KMS-11 (cell line): ENCODE results near the gene DEXI.

Experiments used
- H2AFZ ChIP-seq: fragments of 200-600 bp; sonication (generic); 2 replicates; pipeline ENCODE4 v1.6.1; 2016; ENCODE audit warnings: antibody characterized with exemption, mixed run types, low read depth
- H3K27ac ChIP-seq: fragments of 200-600 bp; sonication (generic); 2 replicates; pipeline ENCODE4 v1.6.1; 2016; ENCODE audit warnings: mild to moderate bottlenecking, mixed run types
- H3K27me3 ChIP-seq: fragments of 200-600 bp; sonication (generic); 2 replicates; pipeline ENCODE4 v1.6.1; 2017; ENCODE audit warnings: mild to moderate bottlenecking, low read depth, mixed run types, moderate library complexity; ENCODE audit not compliant: insufficient read depth
- H3K36me3 ChIP-seq: fragments of 200-600 bp; sonication (generic); 2 replicates; pipeline ENCODE4 v1.6.1; 2017; ENCODE audit warnings: mild to moderate bottlenecking, mixed run types; ENCODE audit not compliant: insufficient read depth
- H3K4me1 ChIP-seq: fragments of 200-600 bp; sonication (generic); 2 replicates; pipeline ENCODE4 v1.6.1; 2016; ENCODE audit warnings: mild to moderate bottlenecking, low read depth, mixed run types; ENCODE audit not compliant: poor library complexity, severe bottlenecking
- H3K4me2 ChIP-seq: fragments of 200-600 bp; sonication (generic); 2 replicates; pipeline ENCODE4 v1.7.0; 2016; ENCODE audit warnings: mild to moderate bottlenecking, mixed run types
- H3K4me3 ChIP-seq: fragments of 200-600 bp; sonication (generic); IDR thresholded peaks from 2 replicates; pipeline ENCODE4 v1.6.1; 2017; ENCODE audit warnings: low read depth, low read length, mixed read lengths; ENCODE audit not compliant: insufficient read depth
- H3K79me2 ChIP-seq: fragments of 200-600 bp; sonication (generic); 2 replicates; pipeline ENCODE4 v1.6.1; 2016; ENCODE audit warnings: low read depth, mixed run types; ENCODE audit not compliant: insufficient read depth
- H3K9ac ChIP-seq: fragments of 200-600 bp; sonication (generic); 2 replicates; pipeline ENCODE4 v1.6.1; 2016; ENCODE audit warnings: mild to moderate bottlenecking, mixed run types
- H4K20me1 ChIP-seq: fragments of 200-600 bp; sonication (generic); 2 replicates; pipeline ENCODE4 v1.6.1; 2016; ENCODE audit warnings: mild to moderate bottlenecking, mixed run types; ENCODE audit not compliant: insufficient read depth
- CTCF ChIP-seq: fragments of 200-600 bp; sonication (generic); conservative IDR thresholded peaks from 2 replicates; pipeline ENCODE4 v1.6.1; 2017; ENCODE audit warnings: low read depth, mild to moderate bottlenecking, antibody characterized with exemption, low read length, moderate library complexity, mixed read lengths

The DEXI gene

GRCh38 chr16:10918294-10919002 lies 23.8 kb downstream of the DEXI start:
- Histone ChIP-seq H3K27ac (no peak overlapping the region), H2AFZ (no peak overlapping the region), H3K4me2 (no peak overlapping the region; the same call in 1 of the 2 replicates), H3K79me2 (no peaks in the 10 kb centered on the region), H3K27me3 (no peaks in the 10 kb centered on the region), H3K36me3 (no peaks in the 10 kb centered on the region), H4K20me1 (no peaks in the 10 kb centered on the region), H3K4me1 (peaks cover 26% of the 10 kb centered on the region), H3K9ac (no peak overlapping the region), H3K4me3 (no peak overlapping the region)
- peak; percentile 97 for TF ChIP-seq CTCF

- H3K4me1 ChIP-seq, result peaks cover 26% of the 10 kb centered on the region
- H3K4me2 ChIP-seq, result no peak overlapping the region
- no peak for TF ChIP-seq CTCF
- H2AFZ ChIP-seq, result no peak overlapping the region
- no peaks in the 10 kb centered on the region for H3K36me3 ChIP-seq
- no peaks in the 10 kb centered on the region for H4K20me1 ChIP-seq
- no peak overlapping the region for H3K27ac ChIP-seq
- H3K4me3 ChIP-seq, result no peak overlapping the region
- no peaks in the 10 kb centered on the region for H3K27me3 ChIP-seq
- no peaks in the 10 kb centered on the region for H3K79me2 ChIP-seq
- H3K9ac ChIP-seq, result no peak overlapping the region
Observed at GRCh38 chr16:10916534-10916933, 25.7 kb downstream of the DEXI start.

GRCh38 chr16:10911267-10911666 lies 31.0 kb downstream of the DEXI start:
- Histone ChIP-seq H3K79me2 (no peaks in the 10 kb centered on the region), H3K4me3 (no peak overlapping the region), H3K27me3 (no peaks in the 10 kb centered on the region), H3K9ac (no peak overlapping the region), H3K4me1 (peaks cover 12% of the 10 kb centered on the region), H3K4me2 (no peak overlapping the region), H4K20me1 (no peaks in the 10 kb centered on the region), H2AFZ (no peak overlapping the region), H3K36me3 (no peaks in the 10 kb centered on the region), H3K27ac (no peak overlapping the region)
- no peak for TF ChIP-seq CTCF

GRCh38 chr16:10907757-10908045 lies 34.6 kb downstream of the DEXI start:
- no peak for TF ChIP-seq CTCF
- peaks cover 7% of the 10 kb centered on the region; the same call in 1 of the 2 replicates for H3K36me3 ChIP-seq

More at GRCh38 chr16:10907757-10908045, 34.6 kb downstream of the DEXI start:
- no peaks in the 10 kb centered on the region for H3K79me2 ChIP-seq
- H4K20me1 ChIP-seq, result no peaks in the 10 kb centered on the region
- H3K4me1 ChIP-seq, result no peaks in the 10 kb centered on the region
- no peak overlapping the region for H3K4me2 ChIP-seq
- no peak overlapping the region for H2AFZ ChIP-seq
- no peak overlapping the region for H3K27ac ChIP-seq
- H3K4me3 ChIP-seq, result no peak overlapping the region
- no peak overlapping the region for H3K9ac ChIP-seq
- no peaks in the 10 kb centered on the region for H3K27me3 ChIP-seq
